Measurements from ENCODE around the gene USF2. TPM values are rescaled to one million over a fixed set of nuclear protein-coding genes. Genes with fewer than 3 reads are reported as not detected.

Gene USF2
- polyA plus RNA-seq, 1 experiment: 55.6 TPM

GRCh38 chr19:35267353-35267817 lies 1.4 kb upstream of the USF2 start:
- DNase-seq (ENCODE audit: low read depth, low spot score): no peak

GRCh38 chr19:35267818-35268535 lies 785 bp upstream of the USF2 start:
- CTCF ChIA-PET: interaction anchor here (0.6 to 1.5 kb wide), 2 partner anchors 156 to 202 kb away, joined by 3 read pairs; no protein-coding TSS in a partner anchor
- no peak for DNase-seq (ENCODE audit: low read depth, low spot score)
- peak overlapping the region; percentile 85 for H3K4me3 ChIP-seq (ENCODE audit: low read depth, low read length)
- TF ChIP-seq CTCF (IDR thresholded peaks at IDR 0.05; ENCODE audit: low read depth, low read length): no peak
- no peaks in the 10 kb centered on the region; the same call in 1 of the 2 replicates for H3K9me3 ChIP-seq (ENCODE audit: control insufficient read depth, insufficient read depth, low read length)
- peak overlapping the region; percentile 77 for H3K27ac ChIP-seq (ENCODE audit: low read depth, low read length)
- H3K27me3 ChIP-seq (ENCODE audit: control insufficient read depth, insufficient read depth, low read length): no peaks in the 10 kb centered on the region
- POLR2A ChIA-PET: no interaction called here

More at GRCh38 chr19:35267353-35267817, 1.4 kb upstream of the USF2 start:
- TF ChIP-seq CTCF (IDR thresholded peaks at IDR 0.05; ENCODE audit: low read depth, low read length): no peak
- Histone ChIP-seq H3K27me3 (ENCODE audit: control insufficient read depth, insufficient read depth, low read length) (no peaks in the 10 kb centered on the region), H3K9me3 (ENCODE audit: control insufficient read depth, insufficient read depth, low read length) (no peaks in the 10 kb centered on the region; the same call in 1 of the 2 replicates), H3K27ac (ENCODE audit: low read depth, low read length) (peak overlapping the region; percentile 77), H3K4me3 (ENCODE audit: low read depth, low read length) (peak overlapping the region; percentile 85)
- CTCF ChIA-PET: interaction anchor here (1.5 kb wide), 1 partner anchor 201 kb away, joined by 3 read pairs; no protein-coding TSS in a partner anchor
- POLR2A ChIA-PET: no interaction called here

GRCh38 chr19:35269438-35270117 lies 816 bp downstream of the USF2 start:
- H3K27me3 ChIP-seq (ENCODE audit: control insufficient read depth, insufficient read depth, low read length): no peaks in the 10 kb centered on the region
- TF ChIP-seq CTCF (IDR thresholded peaks at IDR 0.05; ENCODE audit: low read depth, low read length): peak; percentile 45
- POLR2A ChIA-PET: no interaction called here
- H3K4me3 ChIP-seq (ENCODE audit: low read depth, low read length): peak overlapping the region; percentile 62
- no peak overlapping the region for H3K27ac ChIP-seq (ENCODE audit: low read depth, low read length)
- no peaks in the 10 kb centered on the region; the same call in 1 of the 2 replicates for H3K9me3 ChIP-seq (ENCODE audit: control insufficient read depth, insufficient read depth, low read length)
- peak; percentile 26 for DNase-seq (ENCODE audit: low read depth, low spot score)
- CTCF ChIA-PET: interaction anchor here (0.6 to 1.5 kb wide), 2 partner anchors 12 to 293 kb away, joined by 3 to 8 read pairs; partner anchors contain the start of gene HAMP

GRCh38 chr19:35270381-35270811 lies 1.6 kb downstream of the USF2 start:
- Histone ChIP-seq H3K27ac (ENCODE audit: low read depth, low read length) (no peak overlapping the region), H3K27me3 (ENCODE audit: control insufficient read depth, insufficient read depth, low read length) (no peaks in the 10 kb centered on the region), H3K9me3 (ENCODE audit: control insufficient read depth, insufficient read depth, low read length) (no peaks in the 10 kb centered on the region; the same call in 1 of the 2 replicates), H3K4me3 (ENCODE audit: low read depth, low read length) (no peak overlapping the region)
- no peak for TF ChIP-seq CTCF (IDR thresholded peaks at IDR 0.05; ENCODE audit: low read depth, low read length)
- DNase-seq (ENCODE audit: low read depth, low spot score): no peak
- CTCF ChIA-PET: interaction anchor here (0.6 kb wide), 1 partner anchor 18 kb away, joined by 7 read pairs; no protein-coding TSS in a partner anchor
- POLR2A ChIA-PET: no interaction called here

Measured in AG04450 (cell line).